Fibroblast of peridontal ligament (primary cell): ENCODE measurements around the gene RGS6.

Experiments used
- DNase-seq: peaks from one replicate; pipeline ENCODE4 v3.0.0-alpha.2; 2010; ENCODE audit errors: extremely low read depth

RGS6 gene

GRCh38 chr14:72606879-72607278, 674.6 kb downstream of the RGS6 start:
- DNase-seq, result no peak

- DNase-seq, result peak; percentile 28
Measured at GRCh38 chr14:72607386-72608130, 675.3 kb downstream of the RGS6 start.

GRCh38 chr14:72608391-72609204, 676.4 kb downstream of the RGS6 start:
- DNase-seq, result peak; percentile 91

- no peak for DNase-seq
Measured at GRCh38 chr14:72609205-72609916, 677.1 kb downstream of the RGS6 start.

- DNase-seq, result no peak
Measured at GRCh38 chr14:72610096-72610830, 678.0 kb downstream of the RGS6 start.

- no peak for DNase-seq
Measured at GRCh38 chr14:72610831-72611200, 678.6 kb downstream of the RGS6 start.

GRCh38 chr14:72611506-72611905, 679.3 kb downstream of the RGS6 start:
- no peak for DNase-seq

- no peak for DNase-seq
Measured at GRCh38 chr14:72612041-72612440, 679.8 kb downstream of the RGS6 start.

GRCh38 chr14:72613231-72613974, 681.2 kb downstream of the RGS6 start:
- peak; percentile 34 for DNase-seq

- no peak for DNase-seq
Measured at GRCh38 chr14:72613975-72614319, 681.7 kb downstream of the RGS6 start.

- no peak for DNase-seq
Measured at GRCh38 chr14:72614365-72614764, 682.1 kb downstream of the RGS6 start.

GRCh38 chr14:72614891-72615415, 682.7 kb downstream of the RGS6 start:
- no peak for DNase-seq

- no peak for DNase-seq
Measured at GRCh38 chr14:72615451-72616121, 683.4 kb downstream of the RGS6 start.
